IMR-90 (cell line): Measurements from ENCODE around the gene WDR62.

Experiments used
- CTCF ChIP-seq: conservative IDR thresholded peaks from 2 replicates; pipeline ENCODE4 v1.5.1; 2012; ENCODE audit warnings: mild to moderate bottlenecking, low read depth, low read length, improper control_type of control experiment
- RFX5 ChIP-seq: IDR thresholded peaks from 2 replicates; pipeline ENCODE4 v1.8.0; 2012; ENCODE audit warnings: low read depth, mild to moderate bottlenecking, low read length, moderate library complexity
- SMC3 ChIP-seq: fragments of 150-350 bp; IDR thresholded peaks from 2 replicates; pipeline ENCODE4 v1.6.1; 2016; ENCODE audit warnings: low read depth, mild to moderate bottlenecking, antibody characterized with exemption, low read length, moderate library complexity

GRCh38 chr19:36093687-36094086 is 39.0 kb downstream of the WDR62 start:
- TF ChIP-seq SMC3: no peak
- no peak for TF ChIP-seq RFX5
- TF ChIP-seq CTCF: no peak
